Measurements from ENCODE around the gene TXNL4B. TPM values are rescaled to one million over a fixed set of nuclear protein-coding genes. Genes with fewer than 3 reads are reported as not detected.

Gene TXNL4B
- total and polyA plus RNA-seq, 9 of the 15 experiments (the other 6 are each of a cell fraction or from before 2014, with no cell fraction given) = 11.9 to 38.0 (median 22.3) TPM

DNA sequence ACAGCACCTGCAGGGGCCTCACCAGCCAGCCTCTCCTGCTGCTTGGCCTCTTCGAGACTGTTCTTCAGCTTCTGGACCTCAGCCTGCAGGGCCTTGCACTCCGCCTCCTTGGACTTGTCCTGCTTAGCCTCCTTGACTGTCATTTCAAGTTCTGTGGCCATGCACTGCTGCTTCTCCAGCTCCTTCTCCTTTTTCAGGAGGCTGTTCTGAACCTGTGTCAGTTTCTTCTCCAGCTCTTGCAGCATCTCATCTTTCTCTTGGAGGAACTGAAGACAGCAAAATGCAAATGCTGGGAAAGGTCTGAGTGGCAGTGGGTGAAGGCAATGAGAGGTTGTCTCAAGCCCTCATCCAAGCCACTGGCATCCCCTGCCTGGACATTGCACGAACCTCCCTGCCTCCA, 39.3 kb upstream of the TXNL4B start:
- Histone ChIP-seq H3K4me3 (no peak overlapping the region), H3K27me3 (ENCODE audit: control insufficient read depth in 2 of 2, insufficient read depth in 2 of 2, low read length in 2 of 2) (peaks cover 5 to 54% of the 10 kb centered on the region in 2 experiments; a peak in 4 of 5 replicates), H3K27ac (ENCODE audit: extremely low read depth, low read depth, low read length) (no peak overlapping the region), H3K79me2 (ENCODE audit: control insufficient read depth, insufficient read depth, low read length) (no peaks in the 10 kb centered on the region), H3K4me2 (ENCODE audit: insufficient read depth, low read length) (no peak overlapping the region), H3K4me1 (replicated peaks in 1 of 2; ENCODE audit: control insufficient read depth in 2 of 2, insufficient read depth in 2 of 2, low read length in 2 of 2) (no peaks in the 10 kb centered on the region), H3K9me1 (ENCODE audit: control insufficient read depth, insufficient read depth, low read length) (no peaks in the 10 kb centered on the region), H3K9ac (ENCODE audit: insufficient read depth in 1 of 2, low read depth in 2 of 2, low read length in 2 of 2) (no peak overlapping the region), H3K36me3 (ENCODE audit: control insufficient read depth, insufficient read depth, low read length) (no peaks in the 10 kb centered on the region), H2AFZ (ENCODE audit: low read depth, low read length) (no peak overlapping the region), H3K9me3 (replicated peaks; ENCODE audit: control insufficient read depth, insufficient read depth, low read depth, low read length) (no peaks in the 10 kb centered on the region), H4K20me1 (replicated peaks; ENCODE audit: control insufficient read depth, insufficient read depth, low read length) (no peaks in the 10 kb centered on the region)
- 0% methylated on average over 3 of the region's 3 CpGs for WGBS (ENCODE audit: insufficient coverage, low coverage, missing lambda C conversion rate)
- CTCF ChIA-PET (ENCODE audit: low intra/inter-chr PET ratio) = no interaction called here
- DNase-seq (ENCODE audit: extremely low read depth in 1 of 4, low spot score in 3 of 4) (no peak), FAIRE-seq (no peak), ATAC-seq (no peak)
- in situ Hi-C loops (cut with MboI) = no loop called here
- no TSS peak for BruUV-seq (replicated peaks)
- POLR2A ChIA-PET = no interaction called here
- intact Hi-C loops (cut with micrococcal nuclease) = loop anchor here (10.0 kb wide), 1 partner anchor 92 kb away; no protein-coding TSS in a partner anchor
- no peak for TF ChIP-seq ZZZ3 (IDR thresholded peaks at IDR 0.05)
- TF ChIP-seq MIER1 (IDR thresholded peaks at IDR 0.05; ENCODE audit: low read depth) = no peak

DNA sequence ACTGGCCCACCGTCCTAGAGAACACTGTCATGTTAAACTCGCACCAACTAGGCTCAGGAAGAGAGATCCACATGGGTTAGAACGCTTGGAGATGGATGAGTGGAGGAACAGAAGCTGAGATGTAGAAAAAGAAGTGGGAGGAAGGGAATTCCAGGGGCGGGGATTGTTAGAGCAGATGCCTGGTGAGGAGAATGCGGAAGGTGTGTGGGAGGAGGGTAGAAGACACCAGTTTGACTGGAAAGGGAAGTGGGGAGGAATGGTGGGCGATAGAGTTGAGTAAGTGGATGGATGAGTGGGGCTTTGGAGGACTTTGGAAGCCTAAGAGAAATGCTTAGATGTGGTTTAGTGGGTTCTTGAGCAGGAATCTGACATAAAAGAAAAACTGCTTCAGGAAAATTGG, 37.6 kb upstream of the TXNL4B start:
- Histone ChIP-seq H3K9ac (ENCODE audit: insufficient read depth in 1 of 2, low read depth in 2 of 2, low read length in 2 of 2) (no peak overlapping the region), H3K36me3 (ENCODE audit: control insufficient read depth, insufficient read depth, low read length) (no peaks in the 10 kb centered on the region), H3K27ac (ENCODE audit: extremely low read depth, low read depth, low read length) (no peak overlapping the region), H4K20me1 (replicated peaks; ENCODE audit: control insufficient read depth, insufficient read depth, low read length) (no peaks in the 10 kb centered on the region), H2AFZ (ENCODE audit: low read depth, low read length) (no peak overlapping the region), H3K4me1 (replicated peaks in 1 of 2; ENCODE audit: control insufficient read depth in 2 of 2, insufficient read depth in 2 of 2, low read length in 2 of 2) (peaks cover 0 to 6% of the 10 kb centered on the region in 2 experiments; a peak in 1 of 5 replicates), H3K79me2 (ENCODE audit: control insufficient read depth, insufficient read depth, low read length) (no peaks in the 10 kb centered on the region), H3K27me3 (ENCODE audit: control insufficient read depth in 2 of 2, insufficient read depth in 2 of 2, low read length in 2 of 2) (peaks cover 5 to 39% of the 10 kb centered on the region in 2 experiments; a peak in 3 of 5 replicates), H3K4me3 (no peak overlapping the region), H3K9me3 (replicated peaks; ENCODE audit: control insufficient read depth, insufficient read depth, low read depth, low read length) (no peaks in the 10 kb centered on the region), H3K9me1 (ENCODE audit: control insufficient read depth, insufficient read depth, low read length) (no peaks in the 10 kb centered on the region), H3K4me2 (ENCODE audit: insufficient read depth, low read length) (no peak overlapping the region)
- ChIA-PET CTCF (ENCODE audit: low intra/inter-chr PET ratio) (no interaction called here), POLR2A (interaction anchor here (0.6 to 0.7 kb wide), 2 partner anchors 15 to 36 kb away, joined by 3 read pairs; no protein-coding TSS in a partner anchor)
- DNase-seq (ENCODE audit: extremely low read depth in 1 of 4, low spot score in 3 of 4) (no peak), FAIRE-seq (no peak), ATAC-seq (no peak)
- in situ Hi-C loops (cut with MboI) = no loop called here
- TF ChIP-seq ZFX (CRISPR knock-in tag; IDR thresholded peaks at IDR 0.05) (no peak), SMARCE1 (IDR thresholded peaks at IDR 0.05) (no peak), LARP7 (IDR thresholded peaks at IDR 0.05) (no peak), EGR1 (conservative IDR thresholded peaks at IDR 0.05) (0 out of 2 replicates have a peak, but pooled peaks have one; percentile 6), SPI1 (IDR thresholded peaks at IDR 0.05; ENCODE audit: borderline replicate concordance, low read depth, low read length) (0 out of 2 replicates have a peak, but pooled peaks have one; percentile 15)
- intact Hi-C loops (cut with micrococcal nuclease) = loop anchor here (10.0 kb wide), 1 partner anchor 94 kb away; no protein-coding TSS in a partner anchor
- no TSS peak for BruUV-seq (replicated peaks)
- 0% methylated on average over 6 of the region's 6 CpGs for WGBS (ENCODE audit: insufficient coverage, low coverage, missing lambda C conversion rate)
